ENCODE data around the gene MRGPRX3.

GRCh38 chr11:18172666-18173065 is 40.3 kb downstream of the MRGPRX3 start, which contains the start of gene MRGPRX4:
- TF ChIP-seq POLR2A (IDR thresholded peaks at IDR 0.05): no peak
- TF ChIP-seq CTCF (IDR thresholded peaks at IDR 0.05): no peak
